ENCODE results near the gene FARP1. TPM values are rescaled to one million over a fixed set of nuclear protein-coding genes. Genes with fewer than 3 reads are reported as not detected.
A peak's percentile ranks its signal among the peaks of the same experiment; 100 is the strongest.

Gene FARP1
- total and polyA plus RNA-seq, 3 experiments from 2014 or later: 0.16 to 0.27 (median 0.26) TPM

GRCh38 chr13:98449273-98449672 is 306.4 kb downstream of the FARP1 start:
- Mint-ChIP-seq H3K27me3 (no peaks in the 10 kb centered on the region), H3K36me3 (peaks cover 0 to 66% (median 12%) of the 10 kb centered on the region in 3 donors), H3K4me3 (no peak overlapping the region), H3K27ac (peak overlapping the region in 4 of 8 donors; percentile 12 to 77 (median 54)), H3K9me3 (no peaks in the 10 kb centered on the region), H3K4me1 (peaks cover 26 to 34% (median 30%) of the 10 kb centered on the region in 3 donors)
- Histone ChIP-seq H3K27ac (ENCODE audit: low read depth, low read length) (no peak overlapping the region), H3K9me3 (ENCODE audit: low read length) (no peaks in the 10 kb centered on the region), H3K4me1 (ENCODE audit: insufficient read depth, low read length) (peaks cover 11% of the 10 kb centered on the region), H3K27me3 (ENCODE audit: insufficient read depth, low read length, poor library complexity, severe bottlenecking) (no peaks in the 10 kb centered on the region), H3K4me3 (ENCODE audit: low read length) (no peak overlapping the region), H3K36me3 (ENCODE audit: insufficient read depth, low read length) (peaks cover 7% of the 10 kb centered on the region)
- ChIA-PET CTCF (interaction anchor here (4.0 kb wide), 1 partner anchor 203 kb away, joined by 24 read pairs; no protein-coding TSS in a partner anchor), POLR2A (no interaction called here)
- DNase-seq: no peak

GRCh38 chr13:98450026-98450425 is 307.1 kb downstream of the FARP1 start:
- POLR2A ChIA-PET: no interaction called here
- Histone ChIP-seq H3K4me1 (ENCODE audit: insufficient read depth, low read length) (peaks cover 7% of the 10 kb centered on the region), H3K4me3 (ENCODE audit: low read length) (no peak overlapping the region), H3K27me3 (ENCODE audit: insufficient read depth, low read length, poor library complexity, severe bottlenecking) (no peaks in the 10 kb centered on the region), H3K36me3 (ENCODE audit: insufficient read depth, low read length) (peaks cover 10% of the 10 kb centered on the region), H3K27ac (ENCODE audit: low read depth, low read length) (no peak overlapping the region), H3K9me3 (ENCODE audit: low read length) (no peaks in the 10 kb centered on the region)
- no peak for DNase-seq
- H3K4me3 Mint-ChIP-seq: no peak overlapping the region
- H3K4me1 Mint-ChIP-seq: peaks cover 23 to 29% (median 28%) of the 10 kb centered on the region in 3 donors
- H3K27ac Mint-ChIP-seq: peak overlapping the region in 6 of 8 donors; percentile 6 to 81 (median 54)
- peaks cover 0 to 74% (median 16%) of the 10 kb centered on the region in 3 donors for H3K36me3 Mint-ChIP-seq
- CTCF ChIA-PET: interaction anchor here (4.0 kb wide), 1 partner anchor 202 kb away, joined by 24 read pairs; no protein-coding TSS in a partner anchor
- H3K9me3 Mint-ChIP-seq: no peaks in the 10 kb centered on the region
- no peaks in the 10 kb centered on the region for H3K27me3 Mint-ChIP-seq

GRCh38 chr13:98450539-98451111 is 307.7 kb downstream of the FARP1 start:
- peaks cover 1% of the 10 kb centered on the region for H3K4me1 ChIP-seq (ENCODE audit: insufficient read depth, low read length)

GRCh38 chr13:98451676-98452470 is 309.0 kb downstream of the FARP1 start:
- Histone ChIP-seq H3K9me3 (ENCODE audit: low read length) (no peaks in the 10 kb centered on the region), H3K27ac (ENCODE audit: low read depth, low read length) (no peak overlapping the region), H3K4me3 (ENCODE audit: low read length) (no peak overlapping the region), H3K36me3 (ENCODE audit: insufficient read depth, low read length) (peaks cover 28% of the 10 kb centered on the region), H3K4me1 (ENCODE audit: insufficient read depth, low read length) (no peaks in the 10 kb centered on the region), H3K27me3 (ENCODE audit: insufficient read depth, low read length, poor library complexity, severe bottlenecking) (no peaks in the 10 kb centered on the region)
- no peaks in the 10 kb centered on the region for H3K27me3 Mint-ChIP-seq
- no peaks in the 10 kb centered on the region for H3K9me3 Mint-ChIP-seq
- peaks cover 0 to 92% (median 19%) of the 10 kb centered on the region in 3 donors for H3K36me3 Mint-ChIP-seq
- H3K4me3 Mint-ChIP-seq: no peak overlapping the region
- H3K27ac Mint-ChIP-seq: peak overlapping the region; percentile 19 to 85 (median 56)
- H3K4me1 Mint-ChIP-seq: peaks cover 16 to 20% (median 18%) of the 10 kb centered on the region in 3 donors
- CTCF ChIA-PET: interaction anchor here (4.0 kb wide), 1 partner anchor 201 kb away, joined by 24 read pairs; no protein-coding TSS in a partner anchor
- DNase-seq: no peak
- POLR2A ChIA-PET: no interaction called here

More at GRCh38 chr13:98450539-98451111, 307.7 kb downstream of the FARP1 start:
- Histone ChIP-seq H3K9me3 (ENCODE audit: low read length) (no peaks in the 10 kb centered on the region), H3K27ac (ENCODE audit: low read depth, low read length) (no peak overlapping the region), H3K27me3 (ENCODE audit: insufficient read depth, low read length, poor library complexity, severe bottlenecking) (no peaks in the 10 kb centered on the region), H3K4me3 (ENCODE audit: low read length) (no peak overlapping the region), H3K36me3 (ENCODE audit: insufficient read depth, low read length) (peaks cover 16% of the 10 kb centered on the region)
- H3K27ac Mint-ChIP-seq: peak overlapping the region; percentile 30 to 90 (median 78)
- DNase-seq: peak in 1 of 5 donors; percentile 12
- H3K4me1 Mint-ChIP-seq: peaks cover 17 to 23% (median 22%) of the 10 kb centered on the region in 3 donors
- peaks cover 0 to 80% (median 18%) of the 10 kb centered on the region in 3 donors for H3K36me3 Mint-ChIP-seq
- no peak overlapping the region for H3K4me3 Mint-ChIP-seq
- POLR2A ChIA-PET: no interaction called here
- CTCF ChIA-PET: interaction anchor here (4.0 kb wide), 1 partner anchor 202 kb away, joined by 24 read pairs; no protein-coding TSS in a partner anchor
- no peaks in the 10 kb centered on the region for H3K9me3 Mint-ChIP-seq
- H3K27me3 Mint-ChIP-seq: no peaks in the 10 kb centered on the region

- CTCF ChIA-PET: interaction anchor here (4.0 kb wide), 1 partner anchor 199 kb away, joined by 24 read pairs; no protein-coding TSS in a partner anchor
- Histone ChIP-seq H3K27ac (ENCODE audit: low read depth, low read length) (no peak overlapping the region), H3K36me3 (ENCODE audit: insufficient read depth, low read length) (peaks cover 36% of the 10 kb centered on the region), H3K27me3 (ENCODE audit: insufficient read depth, low read length, poor library complexity, severe bottlenecking) (no peaks in the 10 kb centered on the region), H3K9me3 (ENCODE audit: low read length) (no peaks in the 10 kb centered on the region), H3K4me1 (ENCODE audit: insufficient read depth, low read length) (no peaks in the 10 kb centered on the region), H3K4me3 (ENCODE audit: low read length) (no peak overlapping the region)
- DNase-seq: no peak
- Mint-ChIP-seq H3K9me3 (no peaks in the 10 kb centered on the region), H3K4me1 (peaks cover 15 to 20% (median 18%) of the 10 kb centered on the region in 3 donors), H3K4me3 (no peak overlapping the region), H3K36me3 (peaks cover 0 to 90% (median 23%) of the 10 kb centered on the region in 3 donors), H3K27ac (peak overlapping the region in 2 of 8 donors; percentile 17 to 94), H3K27me3 (peaks cover 0 to 1% of the 10 kb centered on the region in 2 donors)
- POLR2A ChIA-PET: no interaction called here
Measured at GRCh38 chr13:98452851-98453843, 310.3 kb downstream of the FARP1 start.

GRCh38 chr13:98454389-98454881 is 311.5 kb downstream of the FARP1 start:
- Mint-ChIP-seq H3K27me3 (peaks cover 0 to 1% of the 10 kb centered on the region in 2 donors), H3K9me3 (no peaks in the 10 kb centered on the region), H3K36me3 (peaks cover 0 to 90% (median 27%) of the 10 kb centered on the region in 3 donors), H3K4me1 (peaks cover 15 to 20% (median 18%) of the 10 kb centered on the region in 3 donors), H3K4me3 (no peak overlapping the region), H3K27ac (peak overlapping the region in 5 of 8 donors; percentile 18 to 62 (median 52))
- peaks cover 43% of the 10 kb centered on the region for H3K36me3 ChIP-seq (ENCODE audit: insufficient read depth, low read length)
- H3K9me3 ChIP-seq (ENCODE audit: low read length): no peaks in the 10 kb centered on the region
- POLR2A ChIA-PET: no interaction called here
- no peaks in the 10 kb centered on the region for H3K27me3 ChIP-seq (ENCODE audit: insufficient read depth, low read length, poor library complexity, severe bottlenecking)
- H3K4me1 ChIP-seq (ENCODE audit: insufficient read depth, low read length): no peaks in the 10 kb centered on the region
- no peak for DNase-seq
- CTCF ChIA-PET: interaction anchor here (0.7 to 1.2 kb wide), 4 partner anchors 9 to 199 kb away, joined by 3 to 6 read pairs (median 4); no protein-coding TSS in a partner anchor
- H3K27ac ChIP-seq (ENCODE audit: low read depth, low read length): no peak overlapping the region
- no peak overlapping the region for H3K4me3 ChIP-seq (ENCODE audit: low read length)

- no peak overlapping the region for H3K27ac ChIP-seq (ENCODE audit: low read depth, low read length)
- peaks cover 5 to 12% (median 8%) of the 10 kb centered on the region in 3 donors for H3K4me1 Mint-ChIP-seq
- ChIA-PET POLR2A (interaction anchor here (1.1 kb wide), 1 partner anchor 11 kb away, joined by 3 read pairs; no protein-coding TSS in a partner anchor), CTCF (interaction anchor here (1.6 to 3.5 kb wide), 2 partner anchors 11 to 197 kb away, joined by 5 to 15 read pairs; no protein-coding TSS in a partner anchor)
- H3K4me1 ChIP-seq (ENCODE audit: insufficient read depth, low read length): no peaks in the 10 kb centered on the region
- no peaks in the 10 kb centered on the region for H3K9me3 Mint-ChIP-seq
- no peaks in the 10 kb centered on the region for H3K9me3 ChIP-seq (ENCODE audit: low read length)
- H3K36me3 Mint-ChIP-seq: peaks cover 0 to 95% (median 31%) of the 10 kb centered on the region in 3 donors
- H3K27ac Mint-ChIP-seq: peak overlapping the region in 2 of 8 donors; percentile 19 to 68
- H3K27me3 Mint-ChIP-seq: peaks cover 0 to 1% of the 10 kb centered on the region in 2 donors
- no peak overlapping the region for H3K4me3 ChIP-seq (ENCODE audit: low read length)
- H3K27me3 ChIP-seq (ENCODE audit: insufficient read depth, low read length, poor library complexity, severe bottlenecking): no peaks in the 10 kb centered on the region
- no peak for DNase-seq
- H3K4me3 Mint-ChIP-seq: no peak overlapping the region
- H3K36me3 ChIP-seq (ENCODE audit: insufficient read depth, low read length): peaks cover 48% of the 10 kb centered on the region
Measured at GRCh38 chr13:98456413-98456845, 313.5 kb downstream of the FARP1 start.

All from CD8-positive, alpha-beta memory T cell (primary cell).